ENCODE results near the gene SERINC3.

GRCh38 chr20:44537993-44538392 is 16.1 kb upstream of the SERINC3 start:
- TF ChIP-seq CTCF (IDR thresholded peaks at IDR 0.05) (peak; percentile 31), MAX (IDR thresholded peaks at IDR 0.05; ENCODE audit: low read depth) (no peak), FOSL2 (IDR thresholded peaks at IDR 0.05; ENCODE audit: borderline replicate concordance, low read depth) (no peak), RXRA (IDR thresholded peaks at IDR 0.05; ENCODE audit: borderline replicate concordance, low read depth) (no peak), EP300 (IDR thresholded peaks at IDR 0.05; ENCODE audit: borderline replicate concordance in 1 of 2, low read depth in 1 of 2, low read length in 1 of 2) (no peak), JUND (IDR thresholded peaks at IDR 0.05) (no peak), PBX3 (IDR thresholded peaks at IDR 0.05) (no peak), CHD2 (IDR thresholded peaks at IDR 0.05; ENCODE audit: low read length, partially characterized antibody) (no peak), FOXM1 (IDR thresholded peaks at IDR 0.05; ENCODE audit: low read depth) (no peak), RFX5 (IDR thresholded peaks at IDR 0.05; ENCODE audit: low read length) (no peak)

All from SK-N-SH (cell line).